Measurements from ENCODE around the gene DDR2. TPM values are rescaled to one million over a fixed set of nuclear protein-coding genes. Genes with fewer than 3 reads are reported as not detected.

DDR2 gene
- total RNA-seq, 1 experiment from 2014 or later, result 0.52 TPM

GRCh38 chr1:162702628-162703027 lies 70.4 kb downstream of the DDR2 start:
- H3K4ac ChIP-seq (ENCODE audit: low read depth, low read length), result no peak overlapping the region
- H3K14ac ChIP-seq (ENCODE audit: insufficient read depth, low read length), result no peak overlapping the region
- Mint-ChIP-seq H3K36me3 (ENCODE audit: insufficient read depth in 1 of 3, low read depth in 3 of 3) (no peaks in the 10 kb centered on the region), H3K4me1 (peaks cover 7 to 8% of the 10 kb centered on the region in 2 experiments), H3K9me3 (no peaks in the 10 kb centered on the region), H3K27me3 (ENCODE audit: low read depth) (no peaks in the 10 kb centered on the region), H3K4me3 (no peak overlapping the region), H3K27ac (no peak overlapping the region)
- TF ChIP-seq CTCF (conservative IDR thresholded peaks at IDR 0.05), result no peak
- H3K27ac ChIP-seq (ENCODE audit: insufficient read length, low read depth, low read length), result no peak overlapping the region
- no peak overlapping the region for H2BK120ac ChIP-seq (ENCODE audit: low read depth, low read length, poor library complexity, severe bottlenecking)
- no peak overlapping the region for H4K8ac ChIP-seq (replicated peaks; ENCODE audit: insufficient read length, low read depth, low read length)
- H3K56ac ChIP-seq (ENCODE audit: insufficient read length, low read depth, low read length), result no peak overlapping the region
- no peak overlapping the region for H2BK15ac ChIP-seq (ENCODE audit: low read depth, low read length)
- H2AFZ ChIP-seq (ENCODE audit: low read length), result no peak overlapping the region
- no peak overlapping the region for H3T11ph ChIP-seq (ENCODE audit: low read length)
- H2BK12ac ChIP-seq (ENCODE audit: insufficient read length, low read depth, low read length), result no peak overlapping the region
- H3K4me2 ChIP-seq (ENCODE audit: insufficient read depth, insufficient read length, low read length), result no peak overlapping the region
- WGBS (ENCODE audit: extremely low coverage, insufficient read length, low lambda C conversion rate), result no CpG with 5 or more reads among the region's 2 CpGs
- no peak overlapping the region for H4K91ac ChIP-seq (ENCODE audit: insufficient read length, low read depth, low read length)
- H2AK5ac ChIP-seq (ENCODE audit: insufficient read length, low read length), result no peak overlapping the region
- H3K23me2 ChIP-seq (ENCODE audit: insufficient read length, low read depth, low read length, poor library complexity, severe bottlenecking), result no peaks in the 10 kb centered on the region
- no peak for DNase-seq
- no peaks in the 10 kb centered on the region for H3K79me2 ChIP-seq (ENCODE audit: insufficient read depth, low read length)
- no peak overlapping the region for H2BK20ac ChIP-seq (ENCODE audit: low read depth, low read length, poor library complexity, severe bottlenecking)
- no peak overlapping the region for H3K9ac ChIP-seq (ENCODE audit: extremely low read depth, insufficient read length, low read length)
- H4K5ac ChIP-seq (ENCODE audit: insufficient read length, low read depth, low read length), result no peak overlapping the region
- no peak overlapping the region for H2BK5ac ChIP-seq (ENCODE audit: insufficient read length, low read length)
- no peaks in the 10 kb centered on the region for H3K79me1 ChIP-seq (ENCODE audit: insufficient read depth, low read depth, low read length, poor library complexity, severe bottlenecking)
- no peaks in the 10 kb centered on the region for H4K20me1 ChIP-seq (ENCODE audit: control insufficient read depth, insufficient read depth, insufficient read length)
- H3K27me3 ChIP-seq (ENCODE audit: insufficient read depth, low read length), result no peaks in the 10 kb centered on the region
- no peaks in the 10 kb centered on the region for H3K4me1 ChIP-seq (ENCODE audit: insufficient read depth, low read length)
- no peaks in the 10 kb centered on the region for H3K9me3 ChIP-seq (ENCODE audit: control insufficient read depth, low read depth, low read length)
- no peak overlapping the region for H3K18ac ChIP-seq (ENCODE audit: insufficient read length, low read depth, low read length)
- H3K23ac ChIP-seq (ENCODE audit: insufficient read length, low read depth, low read length), result no peak overlapping the region
